Endodermal cell (in vitro differentiated cells): ENCODE data around the gene BNC2. TPM values are rescaled to one million over a fixed set of nuclear protein-coding genes. Genes with fewer than 3 reads are reported as not detected.

ENCODE experiments used
- DNase-seq: peaks from one replicate; pipeline ENCODE4 v3.0.0-alpha.2; 2017
- H3K27ac ChIP-seq: 2 replicates; pipeline ENCODE4 v1.5.1; 2013; ENCODE audit warnings: mild to moderate bottlenecking, low read depth, low read length, moderate library complexity
- H3K27me3 ChIP-seq: 2 replicates; pipeline ENCODE4 v1.6.1; 2013; ENCODE audit warnings: mild to moderate bottlenecking, low read length, moderate library complexity; ENCODE audit not compliant: insufficient read depth, control insufficient read depth, poor library complexity, severe bottlenecking
- H3K36me3 ChIP-seq: 2 replicates; pipeline ENCODE4 v1.7.0; 2013; ENCODE audit warnings: mild to moderate bottlenecking, low read length, moderate library complexity; ENCODE audit not compliant: control insufficient read depth, insufficient read depth
- H3K4me1 ChIP-seq: one replicate; pipeline ENCODE4 v1.7.0; 2013; ENCODE audit warnings: low read length; ENCODE audit not compliant: control insufficient read depth, insufficient read depth
- H3K4me3 ChIP-seq: 2 replicates; pipeline ENCODE4 v1.5.1; 2013; ENCODE audit warnings: mild to moderate bottlenecking, low read length, moderate library complexity
- H3K9ac ChIP-seq: 2 replicates; pipeline ENCODE4 v1.6.1; 2013; ENCODE audit warnings: mild to moderate bottlenecking, low read length, moderate library complexity; ENCODE audit not compliant: poor library complexity, severe bottlenecking; ENCODE audit errors: extremely low read depth
- H3K9me3 ChIP-seq: 2 replicates; pipeline ENCODE4 v1.6.1; 2013; ENCODE audit warnings: mild to moderate bottlenecking, low read length, moderate library complexity; ENCODE audit not compliant: control insufficient read depth
- H3K27ac Mint-ChIP-seq: 2 replicates; pipeline ENCODE4 v1.8.0; 2020; ENCODE audit warnings: mixed read lengths
- H3K27me3 Mint-ChIP-seq: 2 replicates; pipeline ENCODE4 v1.8.0; 2021; ENCODE audit warnings: mild to moderate bottlenecking, mixed read lengths; ENCODE audit not compliant: insufficient read depth
- H3K36me3 Mint-ChIP-seq: 2 replicates; pipeline ENCODE4 v1.8.0; 2020; ENCODE audit warnings: low read depth, mixed read lengths
- H3K4me1 Mint-ChIP-seq: 2 replicates; pipeline ENCODE4 v1.8.0; 2020; ENCODE audit warnings: mixed read lengths
- H3K4me3 Mint-ChIP-seq: 2 replicates; pipeline ENCODE4 v1.8.0; 2020; ENCODE audit warnings: mild to moderate bottlenecking, moderate library complexity, mixed read lengths
- H3K9me3 Mint-ChIP-seq: 2 replicates; pipeline ENCODE4 v1.8.0; 2020; ENCODE audit warnings: mild to moderate bottlenecking, mixed read lengths
- WGBS, 2 experiments: methylation state at CpG; one replicate each; pipeline versions ENCODE4 v1.1.5 to v1.1.7; 2013; ENCODE audit warnings: missing lambda C conversion rate in 2 of 2, mixed read lengths in 1 of 2; ENCODE audit not compliant: insufficient coverage in 1 of 2, insufficient read length in 1 of 2; 5-methylcytosine and 5-hydroxymethylcytosine counted together
- total RNA-seq, 2 donors: library from RNA; stranded (reverse); fragmentation: NEBNext Ultra II Directional in 1 of 2; extraction: Animal tissue kit (Norgen Biotek cat#: 25700) in 1 of 2; gene quantifications; 2 replicates in 1 of 2; 3 replicates in 1 of 2; pipeline ENCODE4 v1.2.1, GENCODE V29; 2021
- TF ChIP-seq, protein P1 (sequence below): fragments of 200-600 bp; sonication (generic); conservative IDR thresholded peaks from 2 replicates; pipeline ENCODE4 v1.5.0; 2021; ENCODE audit warnings: antibody characterized with exemption, mild to moderate bottlenecking

The BNC2 gene
- total RNA-seq, 2 donors from 2014 or later, result 3.0 to 10.5 TPM

DNA sequence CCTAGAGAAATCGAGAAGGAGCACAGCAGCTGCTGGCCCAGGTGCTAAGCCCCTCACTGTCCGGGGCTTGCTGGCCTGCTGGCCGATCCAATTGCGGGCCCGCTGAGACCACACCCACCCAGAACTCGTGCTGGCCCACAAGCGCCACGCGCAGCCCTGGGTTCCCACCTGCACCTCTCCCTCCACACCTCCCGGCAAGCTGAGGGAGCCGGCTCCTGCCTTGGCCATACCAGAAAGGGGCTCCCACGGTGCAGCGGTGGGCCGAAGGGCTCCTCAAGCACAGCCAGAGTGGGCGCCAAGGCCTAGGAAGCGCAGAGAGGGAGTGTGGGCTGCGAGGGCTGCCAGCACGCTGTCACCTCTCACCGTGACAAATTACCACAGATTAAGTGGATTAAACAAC lies 6.8 kb upstream of the BNC2 start:
- Mint-ChIP-seq H3K9me3 (peaks cover 9% of the 10 kb centered on the region), H3K4me3 (no peak overlapping the region), H3K27me3 (peaks cover 17% of the 10 kb centered on the region), H3K27ac (no peak overlapping the region), H3K4me1 (no peaks in the 10 kb centered on the region), H3K36me3 (peaks cover 5% of the 10 kb centered on the region)
- Histone ChIP-seq H3K27me3 (peaks cover 14% of the 10 kb centered on the region), H3K36me3 (no peaks in the 10 kb centered on the region), H3K9me3 (peaks cover 2% of the 10 kb centered on the region), H3K4me1 (no peaks in the 10 kb centered on the region), H3K4me3 (no peak overlapping the region), H3K27ac (no peak overlapping the region), H3K9ac (no peak overlapping the region)
- TF ChIP-seq, protein P1, sequence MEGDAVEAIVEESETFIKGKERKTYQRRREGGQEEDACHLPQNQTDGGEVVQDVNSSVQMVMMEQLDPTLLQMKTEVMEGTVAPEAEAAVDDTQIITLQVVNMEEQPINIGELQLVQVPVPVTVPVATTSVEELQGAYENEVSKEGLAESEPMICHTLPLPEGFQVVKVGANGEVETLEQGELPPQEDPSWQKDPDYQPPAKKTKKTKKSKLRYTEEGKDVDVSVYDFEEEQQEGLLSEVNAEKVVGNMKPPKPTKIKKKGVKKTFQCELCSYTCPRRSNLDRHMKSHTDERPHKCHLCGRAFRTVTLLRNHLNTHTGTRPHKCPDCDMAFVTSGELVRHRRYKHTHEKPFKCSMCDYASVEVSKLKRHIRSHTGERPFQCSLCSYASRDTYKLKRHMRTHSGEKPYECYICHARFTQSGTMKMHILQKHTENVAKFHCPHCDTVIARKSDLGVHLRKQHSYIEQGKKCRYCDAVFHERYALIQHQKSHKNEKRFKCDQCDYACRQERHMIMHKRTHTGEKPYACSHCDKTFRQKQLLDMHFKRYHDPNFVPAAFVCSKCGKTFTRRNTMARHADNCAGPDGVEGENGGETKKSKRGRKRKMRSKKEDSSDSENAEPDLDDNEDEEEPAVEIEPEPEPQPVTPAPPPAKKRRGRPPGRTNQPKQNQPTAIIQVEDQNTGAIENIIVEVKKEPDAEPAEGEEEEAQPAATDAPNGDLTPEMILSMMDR, result no peak
- WGBS, 2 experiments, result 60 to 93% methylated on average over 4 to 19 of the region's 19 CpGs
- DNase-seq, result no peak

DNA sequence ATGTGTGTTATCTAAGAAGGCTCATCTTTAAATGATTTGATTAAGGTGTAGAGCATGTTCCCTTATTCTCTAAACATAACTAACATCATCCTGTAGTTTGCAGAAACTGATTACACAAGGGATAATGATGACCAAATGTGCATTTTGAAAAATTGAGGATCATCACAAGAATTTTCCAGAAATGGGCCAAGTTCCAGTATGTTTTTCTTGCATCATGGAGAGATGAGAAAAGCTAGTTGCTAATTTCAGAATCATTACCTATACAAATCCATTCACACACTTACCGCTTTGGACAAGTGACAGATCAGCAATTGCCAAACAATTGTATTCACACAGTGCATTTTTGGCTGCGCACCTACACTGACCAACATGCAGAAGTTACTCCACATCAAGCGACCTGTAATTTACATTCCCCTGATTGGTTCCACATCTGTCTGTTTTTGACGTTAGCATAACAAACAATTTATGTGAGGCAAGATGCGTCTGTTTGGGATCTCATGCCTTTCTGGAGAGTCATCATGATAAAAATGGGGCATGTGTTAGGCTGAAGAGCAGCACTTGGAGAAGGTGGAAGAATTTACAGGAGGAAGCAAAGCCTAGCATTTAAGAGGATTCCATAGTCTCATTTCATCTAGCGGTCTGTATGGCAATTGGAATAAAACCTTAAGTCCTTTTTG lies 2.8 kb upstream of the BNC2 start:
- Histone ChIP-seq H3K36me3 (no peaks in the 10 kb centered on the region), H3K9me3 (no peaks in the 10 kb centered on the region), H3K27me3 (peaks cover 36% of the 10 kb centered on the region), H3K4me1 (no peaks in the 10 kb centered on the region), H3K27ac (no peak overlapping the region), H3K9ac (no peak overlapping the region), H3K4me3 (no peak overlapping the region)
- Mint-ChIP-seq H3K27me3 (peaks cover 36% of the 10 kb centered on the region), H3K4me3 (no peak overlapping the region), H3K36me3 (peaks cover 5% of the 10 kb centered on the region), H3K27ac (no peak overlapping the region), H3K9me3 (peaks cover 7% of the 10 kb centered on the region), H3K4me1 (peaks cover 2% of the 10 kb centered on the region)
- 88 to 92% methylated on average over 6 of the region's 6 CpGs for WGBS, 2 experiments
- no peak for DNase-seq
- TF ChIP-seq, protein P1, result no peak

DNA sequence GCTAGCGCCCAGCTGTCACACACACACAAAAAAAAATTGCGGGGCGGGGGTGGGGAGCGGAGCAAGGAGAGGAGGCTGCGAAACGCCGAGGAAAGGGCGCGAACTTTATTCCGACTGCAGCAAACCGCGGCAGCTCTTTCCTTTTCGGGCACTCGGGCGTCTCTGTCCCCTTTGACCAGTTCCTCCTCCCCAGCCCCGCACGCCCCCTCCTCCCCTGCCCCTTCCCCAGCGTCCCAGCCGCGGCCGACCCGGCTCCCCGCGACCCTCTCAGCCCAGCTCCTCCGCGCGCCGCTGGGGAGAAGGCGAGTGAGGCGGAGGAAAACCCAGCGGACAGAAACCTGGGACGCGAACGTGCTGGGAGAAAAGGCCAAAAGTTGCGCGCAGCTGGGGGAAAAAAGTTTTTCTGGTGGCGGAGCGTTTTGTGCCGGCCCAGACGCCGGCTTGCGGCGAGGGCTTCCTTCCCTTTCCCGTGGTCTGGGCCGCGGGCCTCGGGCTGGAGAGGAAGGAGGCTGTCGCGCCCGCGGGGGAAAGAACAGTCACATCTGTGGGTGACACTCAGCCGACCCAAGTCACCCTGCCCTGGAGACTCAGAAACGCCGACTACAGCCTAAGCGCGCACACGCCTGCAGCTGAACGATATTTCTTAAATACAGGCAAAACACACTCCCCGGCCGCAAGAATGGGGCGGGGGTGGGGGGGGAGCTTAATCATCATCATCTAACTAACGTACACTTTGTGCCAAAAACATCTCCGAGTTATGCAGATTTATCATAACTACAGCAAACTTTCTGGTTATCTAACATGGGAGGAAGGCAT lies 1.1 kb upstream of the BNC2 start:
- H3K4me3 Mint-ChIP-seq, result peak overlapping the region; percentile 82
- H3K27me3 ChIP-seq, result peaks cover 53% of the 10 kb centered on the region
- peak overlapping the region; percentile 7 for H3K9ac ChIP-seq
- TF ChIP-seq, protein P1, result no peak
- H3K27me3 Mint-ChIP-seq, result peaks cover 45% of the 10 kb centered on the region
- peaks cover 3% of the 10 kb centered on the region for H3K36me3 Mint-ChIP-seq
- 1 to 5% methylated on average over 4 to 63 of the region's 63 CpGs for WGBS, 2 experiments
- H3K9me3 Mint-ChIP-seq, result peaks cover 3% of the 10 kb centered on the region
- H3K9me3 ChIP-seq, result no peaks in the 10 kb centered on the region
- H3K27ac ChIP-seq, result peak overlapping the region; percentile 36
- DNase-seq, result peak; percentile 83
- H3K4me1 Mint-ChIP-seq, result peaks cover 5% of the 10 kb centered on the region
- H3K27ac Mint-ChIP-seq, result no peak overlapping the region
- peaks cover 6% of the 10 kb centered on the region for H3K4me1 ChIP-seq
- no peaks in the 10 kb centered on the region for H3K36me3 ChIP-seq
- H3K4me3 ChIP-seq, result peak overlapping the region; percentile 84
